Transverse colon (tissue), 4 donors: ENCODE data around the gene COX6A2.

Experiments used
- CTCF ChIP-seq, 5 experiments: fragments of 200-600 bp in 3 of 5; fragments of 450-650 bp in 2 of 5; sonication (generic) in 3 of 5; IDR thresholded peaks; 1 replicate in 2 of 5; 2 replicates in 3 of 5; pipeline ENCODE4 v1.5.1; 2016 to 2017; ENCODE audit warnings: antibody characterized with exemption in 5 of 5, inconsistent platforms in 3 of 5, mild to moderate bottlenecking in 2 of 5, moderate library complexity in 1 of 5
- POLR2A ChIP-seq: fragments of 450-650 bp; IDR thresholded peaks from one replicate; pipeline ENCODE4 v1.6.1; 2016; ENCODE audit warnings: antibody characterized with exemption, mild to moderate bottlenecking, moderate library complexity
- POLR2AphosphoS5 ChIP-seq, 3 donors: sonication (generic); formaldehyde crosslinking; IDR thresholded peaks; one replicate each; pipeline ENCODE4 v1.6.1; 2016; ENCODE audit warnings: antibody characterized with exemption in 3 of 3

GRCh38 chr16:31395647-31396046 is 32.5 kb downstream of the COX6A2 start:
- no peak for TF ChIP-seq CTCF (IDR thresholded peaks at IDR 0.05)
- TF ChIP-seq POLR2A, result no peak
- TF ChIP-seq POLR2AphosphoS5 (IDR thresholded peaks at IDR 0.05), result no peak
